ENCODE data around the gene MYORG. TPM values are rescaled to one million over a fixed set of nuclear protein-coding genes. Genes with fewer than 3 reads are reported as not detected.

MYORG gene
- total RNA-seq, 3 donors from 2014 or later: 2.9 to 11.5 (median 6.4) TPM

GRCh38 chr9:34400686-34401602 lies 24.2 kb upstream of the MYORG start:
- no peak for DNase-seq (ENCODE audit: low spot score in 2 of 2)
- no peak overlapping the region for H3K4me3 ChIP-seq

DNA sequence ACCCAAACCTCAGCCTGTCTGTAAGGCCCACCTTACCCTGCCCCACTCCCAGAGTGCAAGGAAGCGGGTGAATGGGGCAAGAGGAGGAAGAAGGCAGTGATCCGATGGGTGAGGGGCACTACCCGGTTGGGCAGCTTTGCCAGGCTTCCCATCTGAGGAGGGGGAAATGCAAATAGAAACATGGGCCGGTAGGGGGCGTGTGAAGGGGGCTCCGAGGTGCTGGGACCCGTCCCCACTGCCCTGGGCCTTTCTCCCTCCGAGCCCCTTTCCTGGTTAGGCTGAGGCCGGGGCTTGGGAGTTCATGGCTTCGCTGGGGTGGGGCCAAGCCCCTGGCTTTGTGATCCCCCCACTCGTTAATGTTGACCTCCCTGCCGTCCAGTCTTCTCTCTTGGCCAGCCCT lies 23.6 kb upstream of the MYORG start:
- no peak for TF ChIP-seq POLR2A (IDR thresholded peaks at IDR 0.05)
- TF ChIP-seq, protein P1, sequence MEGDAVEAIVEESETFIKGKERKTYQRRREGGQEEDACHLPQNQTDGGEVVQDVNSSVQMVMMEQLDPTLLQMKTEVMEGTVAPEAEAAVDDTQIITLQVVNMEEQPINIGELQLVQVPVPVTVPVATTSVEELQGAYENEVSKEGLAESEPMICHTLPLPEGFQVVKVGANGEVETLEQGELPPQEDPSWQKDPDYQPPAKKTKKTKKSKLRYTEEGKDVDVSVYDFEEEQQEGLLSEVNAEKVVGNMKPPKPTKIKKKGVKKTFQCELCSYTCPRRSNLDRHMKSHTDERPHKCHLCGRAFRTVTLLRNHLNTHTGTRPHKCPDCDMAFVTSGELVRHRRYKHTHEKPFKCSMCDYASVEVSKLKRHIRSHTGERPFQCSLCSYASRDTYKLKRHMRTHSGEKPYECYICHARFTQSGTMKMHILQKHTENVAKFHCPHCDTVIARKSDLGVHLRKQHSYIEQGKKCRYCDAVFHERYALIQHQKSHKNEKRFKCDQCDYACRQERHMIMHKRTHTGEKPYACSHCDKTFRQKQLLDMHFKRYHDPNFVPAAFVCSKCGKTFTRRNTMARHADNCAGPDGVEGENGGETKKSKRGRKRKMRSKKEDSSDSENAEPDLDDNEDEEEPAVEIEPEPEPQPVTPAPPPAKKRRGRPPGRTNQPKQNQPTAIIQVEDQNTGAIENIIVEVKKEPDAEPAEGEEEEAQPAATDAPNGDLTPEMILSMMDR (IDR thresholded peaks at IDR 0.05): no peak
- no peak for TF ChIP-seq POLR2AphosphoS5 (IDR thresholded peaks at IDR 0.05)
- no peak overlapping the region for H3K4me3 ChIP-seq
- H3K36me3 ChIP-seq: no peaks in the 10 kb centered on the region
- H3K4me1 ChIP-seq: no peaks in the 10 kb centered on the region
- H3K27me3 ChIP-seq: no peaks in the 10 kb centered on the region
- H3K27ac ChIP-seq: no peak overlapping the region
- DNase-seq (ENCODE audit: low spot score in 2 of 2): no peak
- intact Hi-C loops (cut with DNase I; ENCODE audit: low total_unique reads): no loop called here
- no peaks in the 10 kb centered on the region for H3K9me3 ChIP-seq

More at GRCh38 chr9:34400686-34401602, 24.2 kb upstream of the MYORG start:
- H3K9me3 ChIP-seq: no peaks in the 10 kb centered on the region
- H3K27me3 ChIP-seq: no peaks in the 10 kb centered on the region
- TF ChIP-seq, protein P1 (IDR thresholded peaks at IDR 0.05): no peak
- no peak for TF ChIP-seq POLR2AphosphoS5 (IDR thresholded peaks at IDR 0.05)
- TF ChIP-seq POLR2A (IDR thresholded peaks at IDR 0.05): no peak
- intact Hi-C loops (cut with DNase I; ENCODE audit: low total_unique reads): no loop called here
- H3K4me1 ChIP-seq: no peaks in the 10 kb centered on the region
- no peak overlapping the region for H3K27ac ChIP-seq
- H3K36me3 ChIP-seq: no peaks in the 10 kb centered on the region

DNA sequence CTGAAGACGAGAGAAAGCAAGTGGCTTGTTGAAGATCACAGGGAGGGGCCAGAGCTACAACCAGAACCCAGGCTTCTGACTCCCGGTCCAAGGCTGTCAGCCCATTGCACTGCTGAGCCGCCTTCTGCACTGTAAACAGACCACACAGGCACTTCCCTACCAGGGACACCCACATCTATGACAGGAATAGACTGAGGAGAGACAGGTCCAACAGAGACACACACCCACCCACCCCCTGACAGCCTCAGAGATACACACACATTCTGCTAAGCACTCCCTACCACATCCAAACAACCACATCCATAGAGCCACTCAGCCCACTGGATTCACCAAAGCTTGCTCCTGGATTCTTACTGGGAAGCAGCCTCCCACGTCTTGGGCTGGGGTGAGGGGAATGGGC lies 23.0 kb upstream of the MYORG start:
- Histone ChIP-seq H3K9me3 (no peaks in the 10 kb centered on the region), H3K27me3 (no peaks in the 10 kb centered on the region), H3K4me1 (no peaks in the 10 kb centered on the region), H3K27ac (no peak overlapping the region), H3K36me3 (no peaks in the 10 kb centered on the region), H3K4me3 (no peak overlapping the region)
- intact Hi-C loops (cut with DNase I; ENCODE audit: low total_unique reads): no loop called here
- TF ChIP-seq POLR2A (IDR thresholded peaks at IDR 0.05): no peak
- TF ChIP-seq POLR2AphosphoS5 (IDR thresholded peaks at IDR 0.05): no peak
- TF ChIP-seq, protein P1 (IDR thresholded peaks at IDR 0.05): no peak
- DNase-seq (ENCODE audit: low spot score in 2 of 2): no peak

DNA sequence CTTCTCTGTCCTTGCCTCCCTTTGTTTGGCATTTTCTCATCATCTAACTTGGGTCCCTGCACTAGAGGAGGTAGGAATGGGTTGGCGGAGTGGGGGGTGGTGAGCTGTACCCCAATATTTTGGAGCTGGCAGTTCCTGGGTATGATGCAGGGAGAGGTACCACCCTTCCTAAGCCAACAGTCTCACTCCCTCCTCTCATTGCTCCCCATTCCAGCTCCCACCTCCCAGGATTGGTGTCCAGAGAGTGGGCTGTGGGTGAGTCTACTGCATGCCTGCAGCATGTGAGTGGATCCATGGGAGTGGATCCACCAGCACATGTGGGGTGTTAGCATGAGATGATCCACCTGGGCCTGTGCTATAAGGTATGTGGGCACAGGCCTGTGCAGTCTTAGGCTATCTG lies 22.2 kb upstream of the MYORG start:
- no peak for DNase-seq (ENCODE audit: low spot score in 2 of 2)
- no peaks in the 10 kb centered on the region for H3K27me3 ChIP-seq
- H3K4me3 ChIP-seq: no peak overlapping the region
- H3K4me1 ChIP-seq: no peaks in the 10 kb centered on the region
- no peak for TF ChIP-seq POLR2A (IDR thresholded peaks at IDR 0.05)
- TF ChIP-seq, protein P1 (IDR thresholded peaks at IDR 0.05): no peak
- TF ChIP-seq POLR2AphosphoS5 (IDR thresholded peaks at IDR 0.05): no peak
- H3K9me3 ChIP-seq: no peaks in the 10 kb centered on the region
- H3K36me3 ChIP-seq: no peaks in the 10 kb centered on the region
- H3K27ac ChIP-seq: no peak overlapping the region
- intact Hi-C loops (cut with DNase I; ENCODE audit: low total_unique reads): no loop called here

Measured in breast epithelium (tissue), 4 donors.